CD8-positive, alpha-beta memory T cell (primary cell): ENCODE measurements around the gene DVL2. TPM values are rescaled to one million over a fixed set of nuclear protein-coding genes. Genes with fewer than 3 reads are reported as not detected.

Source experiments
- CTCF ChIA-PET: fragments of 350-600 bp; sonication (Branson Sonifier 250); formaldehyde crosslinking; loops from one replicate; lab custom pipeline; 2021; ENCODE audit warnings: antibody characterized with exemption; lab: Charles Lee
- POLR2A ChIA-PET: fragments of 350-600 bp; sonication (Branson Sonifier 250); formaldehyde crosslinking; loops from one replicate; lab custom pipeline; 2021; ENCODE audit warnings: antibody characterized with exemption; lab: Charles Lee
- DNase-seq, 5 donors: peaks; one replicate each; pipeline versions ENCODE4 v3.0.0 to v3.0.0-alpha.2; 2020 to 2022; ENCODE audit warnings: mixed read lengths in 1 of 5
- H3K27ac ChIP-seq: one replicate; pipeline ENCODE4 v1.7.0; 2013; ENCODE audit warnings: low read depth, mild to moderate bottlenecking, low read length, moderate library complexity
- H3K27me3 ChIP-seq: 2 replicates; pipeline ENCODE4 v1.7.0; 2013; ENCODE audit warnings: low read length, mild to moderate bottlenecking; ENCODE audit not compliant: insufficient read depth, poor library complexity, severe bottlenecking
- H3K36me3 ChIP-seq: 2 replicates; pipeline ENCODE4 v1.7.0; 2013; ENCODE audit warnings: mild to moderate bottlenecking, low read length, moderate library complexity; ENCODE audit not compliant: insufficient read depth
- H3K4me1 ChIP-seq: 2 replicates; pipeline ENCODE4 v1.7.0; 2013; ENCODE audit warnings: mild to moderate bottlenecking, low read length, moderate library complexity; ENCODE audit not compliant: insufficient read depth
- H3K4me3 ChIP-seq: 2 replicates; pipeline ENCODE4 v1.7.0; 2013; ENCODE audit warnings: mild to moderate bottlenecking, low read length
- H3K9me3 ChIP-seq: 2 replicates; pipeline ENCODE4 v1.7.0; 2013; ENCODE audit warnings: mild to moderate bottlenecking, low read length
- H3K27ac Mint-ChIP-seq, 8 donors: one replicate each; pipeline ENCODE4 v1.8.0; 2020 to 2021; ENCODE audit warnings: mixed read lengths in 8 of 8, mild to moderate bottlenecking in 6 of 8, inconsistent platforms in 3 of 8, moderate library complexity in 3 of 8
- H3K27me3 Mint-ChIP-seq, 2 donors: one replicate each; pipeline ENCODE4 v1.8.0; 2020 to 2021; ENCODE audit warnings: mixed read lengths in 2 of 2, mild to moderate bottlenecking in 1 of 2, moderate library complexity in 1 of 2
- H3K36me3 Mint-ChIP-seq, 3 donors: one replicate each; pipeline ENCODE4 v1.8.0; 2020 to 2021; ENCODE audit warnings: mixed read lengths in 3 of 3, inconsistent platforms in 1 of 3, mild to moderate bottlenecking in 1 of 3
- H3K4me1 Mint-ChIP-seq, 3 donors: one replicate each; pipeline ENCODE4 v1.8.0; 2020 to 2021; ENCODE audit warnings: mixed read lengths in 3 of 3, inconsistent platforms in 1 of 3, mild to moderate bottlenecking in 1 of 3
- H3K4me3 Mint-ChIP-seq, 7 donors: one replicate each; pipeline ENCODE4 v1.8.0; 2020 to 2021; ENCODE audit warnings: mixed read lengths in 7 of 7, mild to moderate bottlenecking in 6 of 7, moderate library complexity in 4 of 7, inconsistent platforms in 2 of 7
- H3K9me3 Mint-ChIP-seq, 5 donors: one replicate each; pipeline ENCODE4 v1.8.0; 2020 to 2022; ENCODE audit warnings: mixed read lengths in 5 of 5, mild to moderate bottlenecking in 3 of 5, moderate library complexity in 2 of 5, inconsistent platforms in 1 of 5
- polyA plus RNA-seq: library from polyadenylated mRNA; unstranded; fragments of 300-500 nt; fragmentation: Illumina TruSeq; gene quantifications from one replicate; pipeline ENCODE4 v1.2.3, GENCODE V29; 2021
- total RNA-seq, 2 experiments: library from RNA; stranded (reverse); gene quantifications; one replicate each; pipeline ENCODE4 v1.2.3, GENCODE V29; 2021

The DVL2 gene
- total and polyA plus RNA-seq, 3 experiments from 2014 or later, result 24.0 to 65.5 (median 61.8) TPM

DNA sequence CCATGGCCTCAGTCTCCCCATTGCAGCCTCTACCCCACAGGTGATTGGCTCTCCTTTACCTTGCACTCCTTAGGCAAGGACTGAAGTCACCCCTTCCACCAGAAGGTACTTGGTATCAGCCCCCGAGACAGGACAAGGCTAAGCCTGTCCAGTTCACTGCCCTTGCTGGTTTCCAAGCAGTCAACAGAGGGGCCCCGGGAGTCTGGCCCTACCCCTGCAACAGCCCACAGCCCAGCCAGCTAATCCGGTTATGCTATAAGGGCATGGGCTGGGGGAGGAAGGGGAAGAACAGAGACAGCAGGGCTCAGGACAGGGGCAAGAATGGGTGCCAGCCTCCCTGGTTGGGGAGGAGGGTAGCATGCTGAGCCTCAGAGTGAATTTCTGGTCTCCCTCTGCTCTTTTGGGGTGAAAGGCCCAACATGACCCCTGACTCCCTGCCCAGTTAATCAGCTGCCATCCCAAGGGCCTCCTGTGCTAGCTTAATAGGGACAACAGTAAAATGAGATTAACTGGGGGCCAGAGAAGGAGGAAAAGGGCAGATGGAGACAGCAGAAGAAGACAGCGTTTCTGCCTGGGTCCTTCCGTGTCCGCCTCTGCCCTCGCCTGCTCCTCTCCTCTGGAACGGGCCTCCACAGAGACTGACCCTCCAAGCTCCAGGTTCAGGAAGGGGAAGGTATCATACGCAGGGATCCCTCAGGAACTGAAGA is 25.4 kb downstream of the DVL2 start:
- POLR2A ChIA-PET, result no interaction called here
- CTCF ChIA-PET, result no interaction called here

GRCh38 chr17:7208027-7208571 is 26.2 kb downstream of the DVL2 start:
- ChIA-PET CTCF (no interaction called here), POLR2A (no interaction called here)
- DNase-seq, result no peak
- Histone ChIP-seq H3K27ac (no peak overlapping the region), H3K4me3 (no peak overlapping the region), H3K36me3 (no peaks in the 10 kb centered on the region), H3K27me3 (no peaks in the 10 kb centered on the region), H3K9me3 (no peaks in the 10 kb centered on the region), H3K4me1 (peaks cover 20% of the 10 kb centered on the region)
- H3K27me3 Mint-ChIP-seq, result peaks cover 8 to 13% of the 10 kb centered on the region in 2 donors
- H3K27ac Mint-ChIP-seq, result peak overlapping the region in 5 of 8 donors; percentile 21 to 88 (median 55)
- H3K36me3 Mint-ChIP-seq, result no peaks in the 10 kb centered on the region
- H3K4me3 Mint-ChIP-seq, result peak overlapping the region in 1 of 7 donors; percentile 52
- peaks cover 30 to 33% (median 31%) of the 10 kb centered on the region in 3 donors for H3K4me1 Mint-ChIP-seq
- no peaks in the 10 kb centered on the region for H3K9me3 Mint-ChIP-seq

More for the DNA sequence above, 25.4 kb downstream of the DVL2 start:
- no peak for DNase-seq
- H3K4me1 Mint-ChIP-seq, result peaks cover 33 to 36% (median 35%) of the 10 kb centered on the region in 3 donors
- Histone ChIP-seq H3K27ac (no peak overlapping the region), H3K4me1 (peaks cover 24% of the 10 kb centered on the region), H3K4me3 (no peak overlapping the region), H3K27me3 (no peaks in the 10 kb centered on the region), H3K9me3 (no peaks in the 10 kb centered on the region), H3K36me3 (no peaks in the 10 kb centered on the region)
- peaks cover 8 to 13% of the 10 kb centered on the region in 2 donors for H3K27me3 Mint-ChIP-seq
- H3K27ac Mint-ChIP-seq, result peak overlapping the region in 4 of 8 donors; percentile 55 to 88 (median 74)
- H3K9me3 Mint-ChIP-seq, result peaks cover 0 to under 1% (median 0%) of the 10 kb centered on the region in 5 donors
- no peak overlapping the region for H3K4me3 Mint-ChIP-seq
- H3K36me3 Mint-ChIP-seq, result no peaks in the 10 kb centered on the region

GRCh38 chr17:7207120-7208001 is 27.0 kb downstream of the DVL2 start:
- Mint-ChIP-seq H3K4me3 (peak overlapping the region in 1 of 7 donors; percentile 41), H3K27ac (peak overlapping the region; percentile 23 to 99 (median 90))

GRCh38 chr17:7205561-7205960 is 28.8 kb downstream of the DVL2 start:
- DNase-seq, result no peak
- Mint-ChIP-seq H3K27ac (peak overlapping the region; percentile 94 to 100 (median 99)), H3K36me3 (no peaks in the 10 kb centered on the region), H3K9me3 (no peaks in the 10 kb centered on the region), H3K4me3 (peak overlapping the region; percentile 67 to 95 (median 86)), H3K27me3 (peaks cover 7 to 8% of the 10 kb centered on the region in 2 donors), H3K4me1 (peaks cover 28 to 31% (median 30%) of the 10 kb centered on the region in 3 donors)
- H3K27me3 ChIP-seq, result no peaks in the 10 kb centered on the region
- H3K36me3 ChIP-seq, result no peaks in the 10 kb centered on the region
- CTCF ChIA-PET, result no interaction called here
- H3K27ac ChIP-seq, result peak overlapping the region; percentile 82
- H3K9me3 ChIP-seq, result no peaks in the 10 kb centered on the region
- H3K4me1 ChIP-seq, result peaks cover 20% of the 10 kb centered on the region
- POLR2A ChIA-PET, result no interaction called here
- peak overlapping the region; percentile 62 for H3K4me3 ChIP-seq

More at GRCh38 chr17:7207120-7208001, 27.0 kb downstream of the DVL2 start:
- H3K9me3 Mint-ChIP-seq, result no peaks in the 10 kb centered on the region
- Histone ChIP-seq H3K36me3 (no peaks in the 10 kb centered on the region), H3K27ac (no peak overlapping the region), H3K4me3 (no peak overlapping the region), H3K9me3 (no peaks in the 10 kb centered on the region), H3K27me3 (no peaks in the 10 kb centered on the region), H3K4me1 (peaks cover 20% of the 10 kb centered on the region)
- DNase-seq, result no peak
- no peaks in the 10 kb centered on the region for H3K36me3 Mint-ChIP-seq
- ChIA-PET CTCF (no interaction called here), POLR2A (no interaction called here)
- H3K4me1 Mint-ChIP-seq, result peaks cover 30 to 32% (median 31%) of the 10 kb centered on the region in 3 donors
- peaks cover 8 to 13% of the 10 kb centered on the region in 2 donors for H3K27me3 Mint-ChIP-seq

GRCh38 chr17:7204828-7205461 is 29.4 kb downstream of the DVL2 start:
- CTCF ChIA-PET, result interaction anchor here (1.0 kb wide), 1 partner anchor 27 kb away, joined by 3 read pairs; no protein-coding TSS in a partner anchor
- Histone ChIP-seq H3K27me3 (no peaks in the 10 kb centered on the region), H3K9me3 (no peaks in the 10 kb centered on the region), H3K4me1 (peaks cover 20% of the 10 kb centered on the region), H3K36me3 (no peaks in the 10 kb centered on the region), H3K4me3 (peak overlapping the region; percentile 62), H3K27ac (peak overlapping the region; percentile 82)
- H3K9me3 Mint-ChIP-seq, result no peaks in the 10 kb centered on the region
- peak overlapping the region; percentile 94 to 100 (median 99) for H3K27ac Mint-ChIP-seq
- DNase-seq, result peak; percentile 95 to 99 (median 97)
- POLR2A ChIA-PET, result interaction anchor here (0.8 to 1.5 kb wide), 2 partner anchors 15 to 16 kb away, joined by 3 to 8 read pairs; partner anchors contain the start of genes ACADVL and DLG4
- H3K4me3 Mint-ChIP-seq, result peak overlapping the region; percentile 67 to 95 (median 86)
- peaks cover under 1 to 5% of the 10 kb centered on the region in 2 donors for H3K27me3 Mint-ChIP-seq
- no peaks in the 10 kb centered on the region for H3K36me3 Mint-ChIP-seq
- H3K4me1 Mint-ChIP-seq, result peaks cover 27 to 31% (median 28%) of the 10 kb centered on the region in 3 donors

GRCh38 chr17:7204336-7204735 is 30.0 kb downstream of the DVL2 start:
- DNase-seq, result no peak
- POLR2A ChIA-PET, result interaction anchor here (0.8 to 1.5 kb wide), 2 partner anchors 15 to 16 kb away, joined by 3 to 8 read pairs; partner anchors contain the start of genes ACADVL and DLG4
- Histone ChIP-seq H3K4me3 (peak overlapping the region; percentile 62), H3K27ac (peak overlapping the region; percentile 82), H3K36me3 (no peaks in the 10 kb centered on the region), H3K27me3 (no peaks in the 10 kb centered on the region), H3K4me1 (peaks cover 20% of the 10 kb centered on the region), H3K9me3 (no peaks in the 10 kb centered on the region)
- CTCF ChIA-PET, result interaction anchor here (1.0 to 1.6 kb wide), 2 partner anchors 10 to 27 kb away, joined by 3 to 4 read pairs; no protein-coding TSS in a partner anchor
- peak overlapping the region; percentile 67 to 95 (median 86) for H3K4me3 Mint-ChIP-seq
- no peaks in the 10 kb centered on the region for H3K9me3 Mint-ChIP-seq
- peaks cover 0 to 4% of the 10 kb centered on the region in 2 donors for H3K27me3 Mint-ChIP-seq
- peaks cover 27 to 31% (median 28%) of the 10 kb centered on the region in 3 donors for H3K4me1 Mint-ChIP-seq
- H3K36me3 Mint-ChIP-seq, result no peaks in the 10 kb centered on the region
- peak overlapping the region; percentile 94 to 100 (median 99) for H3K27ac Mint-ChIP-seq

GRCh38 chr17:7203391-7203790 is 30.9 kb downstream of the DVL2 start:
- Histone ChIP-seq H3K4me3 (no peak overlapping the region), H3K9me3 (no peaks in the 10 kb centered on the region), H3K36me3 (no peaks in the 10 kb centered on the region), H3K4me1 (peaks cover 20% of the 10 kb centered on the region), H3K27ac (no peak overlapping the region), H3K27me3 (no peaks in the 10 kb centered on the region)
- Mint-ChIP-seq H3K4me1 (peaks cover 27 to 31% (median 28%) of the 10 kb centered on the region in 3 donors), H3K4me3 (peak overlapping the region in 6 of 7 donors; percentile 19 to 84 (median 28)), H3K27me3 (peaks cover 0 to 4% of the 10 kb centered on the region in 2 donors), H3K36me3 (no peaks in the 10 kb centered on the region), H3K27ac (peak overlapping the region; percentile 73 to 100 (median 99)), H3K9me3 (no peaks in the 10 kb centered on the region)
- ChIA-PET POLR2A (interaction anchor here (0.6 kb wide), 1 partner anchor 197 kb away, joined by 3 read pairs; no protein-coding TSS in a partner anchor), CTCF (interaction anchor here (1.0 to 1.6 kb wide), 2 partner anchors 11 to 26 kb away, joined by 4 read pairs; no protein-coding TSS in a partner anchor)
- no peak for DNase-seq
